Fibroblast of skin of abdomen (primary cell): ENCODE results near the gene GRIK4.
"Not testable (repeated sequence)": the region's sequence is repeated elsewhere in the genome, so short reads cannot be mapped to it uniquely, and the experiment has no call there.

Source experiments
- DNase-seq: peaks from one replicate; pipeline ENCODE4 v3.0.0-alpha.2; 2013

Gene GRIK4

DNA sequence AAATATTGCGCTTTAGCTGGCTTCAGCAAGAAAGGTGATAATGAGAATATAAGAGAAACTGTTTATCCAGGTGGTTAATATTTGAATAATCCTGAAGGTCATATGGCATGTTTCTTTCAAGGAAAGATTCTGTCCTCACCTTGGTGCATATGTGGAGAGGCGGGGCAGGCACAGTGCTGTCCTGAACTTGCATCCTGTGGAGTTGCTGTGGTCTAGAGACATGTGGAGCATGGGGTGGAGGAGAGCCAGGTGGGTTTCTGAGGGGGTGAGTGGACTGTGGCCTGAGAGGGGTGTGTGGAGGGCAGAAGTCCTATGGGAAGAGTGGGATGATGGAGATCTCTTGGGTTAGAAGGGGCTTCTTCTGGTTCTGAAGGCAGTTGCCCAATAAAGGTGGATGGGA, 65.5 kb downstream of the GRIK4 start:
- no peak for DNase-seq

DNA sequence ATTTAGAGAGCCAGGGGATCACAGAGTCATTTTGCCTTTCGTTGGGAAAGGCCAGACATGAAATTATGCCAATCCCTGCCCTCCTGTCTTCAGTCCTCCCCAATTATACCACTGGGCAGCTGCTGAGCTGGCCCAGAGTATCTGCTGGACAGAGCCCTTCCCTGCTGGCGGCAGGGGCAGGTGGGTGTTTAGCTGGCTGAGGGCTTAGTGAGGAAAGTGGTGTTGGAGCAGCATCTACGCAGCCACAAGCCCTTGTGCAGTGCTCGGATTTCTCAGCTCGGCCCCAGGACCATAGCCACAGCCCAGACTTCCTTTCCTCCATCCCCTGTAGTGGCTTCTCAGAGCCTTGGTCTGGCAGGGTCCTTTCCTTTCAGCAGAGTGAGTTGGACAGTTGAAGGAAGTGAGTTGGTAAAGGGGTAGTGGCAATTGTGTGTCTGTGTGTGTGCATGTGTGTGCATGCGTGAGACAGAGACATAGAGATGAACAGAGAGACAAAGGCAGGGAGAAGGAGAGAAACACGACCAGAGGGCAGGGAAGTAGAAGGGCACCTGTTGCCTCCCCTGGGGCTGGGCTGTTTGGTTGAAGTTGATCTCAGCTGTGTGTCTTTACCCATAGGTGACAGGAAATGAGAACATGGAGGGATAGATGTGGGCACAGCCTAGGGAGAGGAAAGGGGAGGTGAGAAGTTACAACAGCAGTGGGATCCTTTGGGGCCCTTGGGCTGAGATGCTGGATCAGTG, 66.2 kb downstream of the GRIK4 start:
- DNase-seq = no peak

DNA sequence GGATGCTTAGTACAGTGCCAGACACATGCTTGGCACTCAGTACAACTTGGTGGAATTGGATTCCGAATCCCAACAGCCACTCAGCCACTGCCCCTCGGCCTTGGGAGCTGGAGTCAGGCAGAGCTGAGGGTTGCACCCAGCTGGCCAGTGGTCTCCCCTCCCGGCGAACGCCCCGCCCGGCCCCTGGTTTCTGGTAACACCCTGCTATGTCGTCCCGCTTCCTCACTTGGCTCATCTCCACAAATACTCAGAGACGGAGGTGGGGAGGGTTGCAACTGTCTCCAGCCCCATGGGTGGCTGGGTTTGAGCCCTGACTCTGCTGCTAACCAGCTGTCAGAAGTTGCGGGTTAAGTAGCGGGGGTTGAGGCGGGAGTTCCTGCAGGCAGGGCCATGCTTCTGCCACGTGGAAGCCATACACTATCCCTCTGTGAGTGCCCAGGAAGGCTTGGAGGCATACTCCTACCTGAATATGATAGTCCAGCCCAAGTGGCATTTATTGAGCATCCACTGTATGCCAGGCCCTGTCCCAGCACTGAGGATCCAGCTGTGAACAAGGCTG, 67.1 kb downstream of the GRIK4 start:
- DNase-seq = no peak

DNA sequence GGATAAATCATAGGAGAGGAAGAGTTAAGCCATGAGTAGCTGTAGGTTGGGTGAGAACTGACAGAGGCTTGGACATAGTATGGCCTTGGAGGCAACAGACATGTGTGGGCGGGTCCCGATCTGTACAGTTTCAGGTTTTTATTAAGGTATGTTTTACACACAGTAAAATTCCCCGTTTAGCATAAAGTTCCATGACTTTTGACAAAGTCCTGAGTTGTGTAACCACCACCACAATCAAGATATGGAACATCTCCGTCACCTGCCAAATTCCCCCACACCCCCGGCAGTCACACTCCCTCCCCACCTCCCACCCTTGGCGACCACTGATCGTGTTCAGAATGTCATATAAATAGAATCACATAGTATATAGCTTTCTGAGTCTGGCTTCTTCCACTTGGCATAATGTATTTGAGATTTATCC, 68.1 kb downstream of the GRIK4 start:
- DNase-seq = no peak

DNA sequence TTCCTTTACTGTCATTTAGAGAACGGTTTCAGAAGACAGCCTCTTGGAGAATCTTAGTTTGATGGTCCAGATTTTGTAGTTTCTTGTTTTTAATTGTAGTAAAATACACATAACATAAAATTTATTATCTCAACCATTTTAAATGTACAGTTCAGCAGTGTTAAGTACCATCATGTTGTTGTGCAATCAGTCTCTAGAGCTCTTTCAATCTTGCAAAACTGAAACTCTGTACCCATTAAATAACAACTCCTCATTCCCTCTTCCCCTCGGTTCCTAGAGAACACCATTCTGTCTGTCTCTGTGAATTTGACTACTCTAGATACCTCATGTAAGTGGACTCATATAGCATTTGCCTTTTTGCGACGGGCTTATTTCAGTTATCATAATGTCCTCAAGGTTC, 69.8 kb downstream of the GRIK4 start:
- no peak for DNase-seq

DNA sequence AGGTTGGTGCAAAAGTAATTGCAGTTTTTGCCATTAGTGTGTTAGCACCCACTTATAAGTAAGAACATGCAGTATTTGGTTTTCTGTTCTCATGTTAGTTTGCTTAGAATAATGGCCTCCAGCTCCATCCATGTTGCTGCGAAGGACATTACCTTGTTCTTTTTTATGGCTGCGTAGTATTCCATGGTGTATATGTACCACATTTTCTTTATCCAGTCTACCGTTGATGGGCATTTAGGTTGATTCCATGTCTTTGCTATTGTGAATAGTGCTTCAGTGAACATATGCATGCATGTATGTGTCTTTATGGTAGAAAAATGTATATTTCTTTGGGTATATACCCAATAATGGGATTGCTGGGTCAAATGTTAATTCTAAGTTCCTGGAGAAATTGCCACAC, 71.0 kb downstream of the GRIK4 start:
- not testable (repeated sequence) for DNase-seq

DNA sequence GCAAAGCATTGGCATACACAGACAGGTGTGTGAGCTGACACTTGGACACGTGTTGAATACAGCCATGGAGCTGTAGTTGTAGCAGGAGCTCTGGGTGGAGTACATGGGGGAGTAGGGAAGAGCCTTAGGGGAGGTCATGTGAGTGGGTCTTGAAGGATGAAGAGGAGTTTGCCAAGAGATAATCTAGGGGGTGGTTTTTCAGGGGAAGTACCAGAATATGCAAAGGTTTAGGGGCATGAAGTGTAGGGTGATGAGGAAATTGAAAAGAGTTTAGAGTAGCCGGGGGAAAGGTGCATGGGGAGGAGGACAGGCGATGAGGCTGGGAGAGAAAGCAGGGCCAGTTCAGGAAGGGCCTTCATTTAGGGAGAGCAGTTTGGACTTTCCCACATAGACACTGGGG, 74.5 kb downstream of the GRIK4 start:
- no peak for DNase-seq

DNA sequence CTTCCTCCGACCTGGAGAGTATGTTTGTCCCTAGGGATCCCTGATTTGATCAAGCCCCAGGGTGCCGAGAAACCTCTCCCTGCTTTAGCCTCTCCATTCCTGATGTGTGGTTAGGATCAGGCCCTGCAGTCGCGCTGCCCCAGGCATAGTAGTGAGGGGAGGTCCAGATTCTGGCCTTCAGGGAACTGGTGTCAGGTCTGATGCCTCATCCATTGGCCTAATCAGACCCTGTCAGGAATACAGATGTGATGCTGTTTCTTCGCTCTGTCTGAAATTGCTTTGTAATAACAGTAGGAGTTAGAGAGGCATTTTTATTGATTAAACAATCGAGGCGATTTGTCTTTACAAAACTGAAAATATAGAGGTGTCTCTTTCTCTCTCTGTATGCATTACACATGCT, 75.2 kb downstream of the GRIK4 start:
- no peak for DNase-seq

DNA sequence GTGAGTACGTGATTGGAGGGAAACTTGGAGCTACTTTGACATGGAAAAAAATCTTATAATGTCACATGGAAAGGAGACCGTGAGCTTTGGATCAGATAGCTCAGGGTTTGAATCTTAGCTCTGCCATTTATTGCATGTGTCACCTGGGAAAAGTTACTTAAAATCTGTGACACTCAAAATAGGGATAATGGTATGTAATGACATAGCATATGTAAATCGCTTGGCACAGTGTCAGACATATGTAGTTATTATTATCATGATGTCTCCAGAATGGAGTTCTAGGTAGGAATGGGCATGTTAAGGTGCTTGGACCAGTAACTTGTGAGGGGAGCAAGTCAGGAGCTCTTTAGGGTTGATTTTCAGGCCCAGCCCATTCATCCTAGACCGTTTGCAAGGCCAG, 75.8 kb downstream of the GRIK4 start:
- no peak for DNase-seq

DNA sequence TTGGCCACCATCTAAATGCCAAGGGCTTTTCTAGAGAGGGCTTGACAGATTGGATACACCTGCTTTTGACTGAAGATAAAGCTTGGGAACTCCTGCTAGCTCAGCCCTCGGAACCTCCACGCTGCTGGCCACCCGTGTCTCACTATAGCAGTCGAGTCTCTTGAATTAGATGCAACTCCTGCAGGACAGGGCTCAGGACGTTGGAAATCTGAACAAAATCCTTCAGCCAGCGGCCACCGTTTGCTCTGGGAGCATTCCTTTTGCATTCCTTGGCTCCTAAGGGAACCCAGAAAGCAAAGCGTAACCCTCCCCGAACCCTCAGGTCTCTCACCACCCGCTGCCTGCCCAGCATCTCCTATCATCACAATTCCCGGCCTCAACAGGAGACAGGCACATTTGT, 77.8 kb downstream of the GRIK4 start:
- no peak for DNase-seq

DNA sequence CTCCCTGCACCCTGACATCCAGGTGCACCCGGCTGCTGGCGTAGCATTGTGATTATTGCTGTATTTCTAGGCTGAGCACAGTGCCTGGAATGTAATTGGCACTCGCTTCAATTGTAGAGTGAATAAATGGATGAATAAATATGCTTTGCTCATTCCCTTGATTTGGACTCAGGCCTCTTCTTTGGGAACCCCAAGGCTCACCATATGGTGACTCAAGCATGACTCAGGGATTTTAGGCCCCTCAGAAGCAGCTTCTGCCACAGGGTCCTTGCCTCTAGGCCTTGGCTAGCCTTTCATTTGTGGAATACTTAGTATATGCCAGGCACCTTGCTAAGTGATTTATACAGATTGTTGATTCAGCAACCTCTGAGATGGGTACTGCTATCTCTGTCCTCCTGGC, 78.9 kb downstream of the GRIK4 start:
- peak; percentile 30 for DNase-seq

DNA sequence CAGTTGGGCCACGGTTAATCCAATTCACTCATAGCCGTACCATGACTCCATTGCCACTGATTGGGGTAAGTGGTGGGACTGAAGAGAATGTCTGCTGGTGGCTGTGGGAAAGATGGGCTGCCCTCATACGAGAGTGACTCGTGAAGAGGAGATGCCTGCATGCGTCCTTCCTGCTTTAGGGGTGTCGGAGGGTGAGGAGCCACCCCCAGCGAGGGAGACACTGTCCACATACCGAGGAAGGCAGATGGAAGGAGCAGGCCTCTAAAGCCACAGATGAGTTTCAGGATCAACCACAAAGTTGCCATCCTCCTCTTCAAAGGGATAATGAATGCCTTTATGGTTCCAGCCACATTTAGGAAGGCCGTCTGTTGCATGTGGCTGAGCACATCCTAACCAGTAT, 83.2 kb downstream of the GRIK4 start:
- DNase-seq = no peak

DNA sequence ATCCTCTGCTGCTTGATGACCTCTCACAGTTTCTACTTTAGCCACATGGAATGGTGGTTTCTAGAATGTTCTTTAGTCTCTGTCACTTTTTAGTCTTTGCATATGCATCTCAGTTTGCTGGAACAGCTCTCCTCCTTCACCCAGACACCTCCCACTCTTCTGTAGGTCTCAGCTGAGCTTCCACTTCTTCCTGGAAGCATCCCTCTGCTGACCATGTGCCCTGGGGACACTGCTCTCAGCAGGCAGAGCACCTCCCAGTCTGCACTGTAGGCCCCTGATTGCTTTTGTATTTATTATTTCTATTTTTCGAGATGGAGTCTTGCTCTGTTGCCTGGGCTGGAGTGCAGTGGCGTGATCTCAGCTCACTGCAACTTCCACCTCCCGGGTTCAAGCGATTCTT, 84.0 kb downstream of the GRIK4 start:
- no peak for DNase-seq

DNA sequence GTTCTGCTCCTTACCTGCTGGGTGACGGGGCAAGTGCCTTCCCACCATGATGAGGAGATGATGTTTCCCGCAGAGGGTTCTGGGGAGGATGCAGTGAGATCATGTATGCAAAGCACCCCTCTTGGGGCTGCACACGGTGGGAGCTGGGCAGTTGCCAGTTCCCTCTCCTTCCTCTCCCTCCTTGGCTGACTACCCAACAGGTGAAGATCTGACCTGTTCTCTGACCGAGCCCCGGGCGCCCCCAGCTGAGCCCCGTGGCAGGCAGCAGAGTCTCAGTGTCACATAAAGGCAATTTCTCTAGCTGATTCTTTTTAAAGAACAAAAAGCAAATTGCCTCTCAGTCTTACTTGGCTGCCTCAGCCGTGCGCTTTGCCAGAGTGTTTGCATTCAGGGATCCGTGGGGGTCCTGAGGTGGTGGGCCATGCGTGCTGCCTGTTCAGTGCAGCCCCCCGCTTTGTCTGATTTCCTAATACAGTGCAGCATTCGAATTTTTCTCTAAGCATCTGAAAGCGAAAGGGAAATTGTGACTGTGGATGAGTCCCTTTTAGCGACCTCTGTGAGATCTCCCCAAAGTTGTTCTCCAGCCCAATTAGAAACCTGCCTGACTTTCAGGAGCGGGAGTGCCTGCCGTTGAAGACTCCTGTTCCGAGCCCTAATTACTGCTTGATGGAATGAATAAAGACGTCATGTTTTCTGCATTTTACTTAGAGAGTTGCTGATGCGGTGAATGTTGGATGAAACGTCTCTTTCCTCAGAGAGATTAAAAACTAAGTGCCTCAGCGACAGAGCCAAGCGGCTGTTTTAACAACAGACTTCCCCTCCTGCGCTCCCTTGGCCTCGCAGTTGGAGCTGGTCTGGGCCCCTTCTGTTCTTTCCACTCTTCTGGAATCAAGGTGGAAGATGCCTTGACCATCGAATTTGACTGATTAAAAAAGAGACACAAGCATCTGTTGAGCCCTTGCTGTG, 86.0 kb downstream of the GRIK4 start:
- no peak for DNase-seq

DNA sequence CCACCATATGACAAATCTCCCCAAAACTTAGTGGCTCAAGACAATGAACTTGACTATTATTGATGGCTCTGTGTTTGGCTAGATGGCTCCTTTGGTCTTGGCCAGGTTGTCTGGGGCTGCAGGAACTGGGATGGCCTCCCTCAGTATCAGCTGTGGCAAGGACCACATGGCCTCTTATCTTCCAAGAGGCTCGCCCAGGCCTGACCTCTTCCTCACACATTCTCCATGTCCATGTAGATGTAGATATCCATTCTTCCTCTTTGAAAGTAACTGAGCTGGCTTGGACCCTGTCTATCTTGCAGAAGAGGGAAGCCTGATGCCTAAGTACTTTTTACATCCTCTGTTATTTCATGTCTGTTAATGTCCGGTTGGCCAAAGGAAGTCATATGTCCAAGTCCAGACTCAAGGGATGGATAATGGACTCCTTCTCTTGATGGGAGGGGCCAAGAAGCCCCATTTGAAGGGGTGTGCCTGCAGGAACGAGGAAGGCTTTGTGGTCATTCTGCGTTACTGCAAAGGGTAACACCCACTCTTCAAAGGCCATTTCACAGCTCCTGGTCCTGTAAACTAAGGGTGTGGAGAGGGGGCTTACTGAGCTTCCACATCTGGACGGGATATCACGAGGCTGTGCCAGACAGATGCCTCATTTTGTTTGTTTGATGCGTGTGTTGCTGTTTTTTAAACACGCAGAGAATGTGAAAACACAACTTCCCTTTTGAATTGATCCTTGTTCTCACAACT, 87.1 kb downstream of the GRIK4 start:
- DNase-seq = no peak

DNA sequence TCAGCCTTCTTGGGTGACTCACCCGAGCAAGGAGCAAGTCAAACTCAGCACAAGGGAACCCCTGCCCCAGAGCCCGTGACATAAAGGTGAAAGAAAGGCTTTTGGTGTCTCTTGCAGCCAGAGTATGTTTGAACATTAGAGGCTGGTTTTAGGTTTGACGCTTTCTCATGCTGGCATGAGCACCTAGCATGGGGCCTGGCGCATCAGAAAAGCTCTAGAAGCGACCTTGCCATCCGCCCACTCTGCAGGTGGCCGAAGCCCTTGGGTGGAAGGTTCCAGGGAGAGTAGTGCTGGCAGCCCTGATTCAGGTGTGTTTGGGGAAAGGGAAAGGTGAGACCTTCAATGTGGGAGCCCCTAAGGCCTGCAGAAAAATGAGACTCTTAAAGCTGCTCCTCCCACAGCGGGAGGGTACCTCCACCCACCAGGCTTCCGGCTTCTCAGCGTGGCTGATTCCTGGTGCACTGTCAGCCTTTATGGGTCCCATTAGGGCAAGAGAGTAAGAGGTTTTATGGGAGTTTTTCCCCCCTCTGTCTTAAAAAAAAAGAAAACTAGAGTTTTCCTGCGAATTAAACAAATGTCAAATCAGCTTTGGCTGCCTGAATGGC, 88.4 kb downstream of the GRIK4 start:
- DNase-seq = no peak

DNA sequence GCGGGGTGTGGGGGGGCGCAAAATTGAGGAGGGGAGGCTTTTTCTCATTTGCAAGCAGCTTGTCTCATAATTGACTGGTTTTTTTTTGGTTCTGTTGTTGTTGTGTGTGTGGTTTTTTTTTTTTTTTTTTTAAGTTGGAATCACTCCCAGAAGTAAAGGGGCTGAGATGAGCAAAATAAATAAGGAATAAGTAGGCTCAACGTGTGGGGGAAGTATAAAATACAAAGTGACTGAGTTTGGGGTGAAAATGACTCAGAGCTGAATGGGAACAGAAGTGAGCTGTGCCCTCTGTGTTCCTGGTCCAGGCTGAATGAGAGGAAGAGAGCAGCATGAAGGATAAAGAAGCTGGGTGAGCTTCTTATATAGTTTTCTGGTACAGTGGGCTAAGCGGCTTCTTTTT, 90.0 kb downstream of the GRIK4 start:
- DNase-seq = peak; percentile 34

DNA sequence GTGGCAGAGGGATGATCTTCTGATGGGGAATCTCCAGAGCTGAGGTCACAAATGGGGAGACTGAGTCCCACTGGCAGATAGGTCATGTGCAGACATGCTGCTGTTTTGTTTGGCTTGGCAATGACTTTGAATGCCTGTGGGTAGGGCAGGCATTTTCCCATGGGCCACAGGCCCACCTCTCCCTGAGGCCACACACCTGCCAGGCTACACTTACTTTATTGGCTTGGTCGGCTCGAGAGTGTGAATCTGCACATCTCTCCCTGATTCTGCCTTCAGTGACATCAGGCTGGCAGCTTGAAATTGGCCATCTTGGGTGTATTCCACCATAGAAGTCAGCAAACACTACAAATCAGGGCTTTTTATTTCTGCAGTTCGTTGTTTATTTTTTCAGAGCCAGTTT, 91.5 kb downstream of the GRIK4 start:
- no peak for DNase-seq

DNA sequence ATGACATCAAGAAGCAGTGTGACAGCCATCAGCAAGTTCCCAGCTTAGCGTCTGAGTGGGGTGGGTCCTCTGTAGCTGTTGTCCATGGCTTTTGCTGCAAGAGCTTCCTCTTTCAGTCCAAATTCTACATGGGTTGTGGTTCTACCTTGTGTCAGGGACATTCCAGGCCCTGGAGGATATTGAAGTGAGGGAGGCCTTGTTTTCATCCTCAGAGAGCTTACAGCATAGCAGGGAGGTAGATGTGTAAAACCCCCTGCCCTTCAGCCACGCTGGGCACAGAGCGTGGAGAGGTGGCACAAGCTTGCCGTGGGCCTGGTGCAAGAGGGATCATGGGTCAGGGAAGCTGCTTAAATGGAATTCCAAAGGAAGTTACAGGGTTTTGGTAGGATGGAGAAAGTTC, 93.9 kb downstream of the GRIK4 start:
- no peak for DNase-seq

DNA sequence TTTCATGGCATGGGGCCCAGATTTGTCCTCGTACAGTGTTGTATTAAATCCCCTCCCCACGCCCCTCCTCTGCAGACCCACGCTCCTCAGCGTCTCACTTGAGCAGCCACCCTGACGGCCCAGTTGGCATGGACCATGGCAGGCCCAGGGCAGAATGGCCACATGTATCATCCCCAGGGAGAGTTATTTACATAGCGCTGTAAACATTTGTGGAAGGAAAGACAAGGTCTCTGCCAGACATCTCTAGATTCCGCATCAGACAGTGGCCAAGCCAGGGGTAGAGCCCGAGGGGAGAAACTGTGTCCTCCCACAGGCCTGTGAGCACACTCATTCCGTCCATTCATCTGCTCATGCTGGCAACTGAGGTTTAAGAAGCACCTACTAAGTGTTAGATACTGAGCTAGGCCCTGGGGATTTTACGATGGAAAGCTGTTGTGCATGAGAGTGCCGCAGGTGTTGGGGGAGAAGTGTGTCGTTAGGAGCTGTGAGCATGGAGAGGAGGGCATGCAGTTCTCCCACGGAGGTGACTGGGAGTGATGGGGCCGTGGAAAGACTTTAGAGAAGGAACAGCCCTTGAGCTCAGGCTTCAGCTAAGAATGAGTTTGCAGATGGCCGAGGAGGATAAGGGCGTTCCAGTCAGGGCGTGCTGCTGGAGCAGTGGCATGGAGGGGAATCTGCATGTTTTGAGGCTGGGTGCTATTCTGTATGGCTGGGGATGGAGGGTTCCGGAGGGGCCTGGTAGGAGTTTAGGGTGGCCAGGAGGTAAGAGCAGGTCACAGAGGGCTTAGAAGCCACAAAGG, 94.9 kb downstream of the GRIK4 start:
- DNase-seq = no peak

DNA sequence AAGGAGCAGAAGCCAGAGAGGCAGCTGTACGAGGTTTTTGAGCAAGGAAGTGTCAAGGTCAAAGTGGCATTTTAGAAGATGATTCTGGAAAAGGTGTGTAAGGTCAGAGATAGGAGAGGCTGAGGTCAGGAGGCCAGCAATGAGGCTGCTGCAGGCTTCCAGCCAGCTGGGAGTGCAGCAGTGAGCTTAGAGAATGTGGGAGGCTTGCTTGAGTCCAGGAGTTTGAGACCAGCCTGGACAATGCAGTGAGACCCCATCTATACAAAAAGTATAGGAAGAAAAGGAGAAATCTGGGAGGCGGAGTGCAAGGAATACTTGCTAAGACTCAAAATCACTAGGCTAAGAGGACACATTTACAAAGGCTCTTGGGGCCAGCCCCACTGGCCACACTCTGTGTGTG, 96.5 kb downstream of the GRIK4 start:
- no peak for DNase-seq
